NT2/D1 (cell line): ENCODE measurements around the gene PTH2R.
"Not testable (repeated sequence)": the region's sequence is repeated elsewhere in the genome, so short reads cannot be mapped to it uniquely, and the experiment has no call there.

ENCODE experiments used
- DNase-seq: peaks from one replicate; pipeline ENCODE4 v3.0.0-alpha.2; 2011; ENCODE audit warnings: low read depth, low spot score
- H3K27me3 ChIP-seq: 2 replicates; pipeline ENCODE4 v1.6.0; 2011; ENCODE audit warnings: mild to moderate bottlenecking; ENCODE audit not compliant: insufficient read length, insufficient read depth
- H3K36me3 ChIP-seq: 2 replicates; pipeline ENCODE4 v1.6.1; 2011; ENCODE audit warnings: mild to moderate bottlenecking, low read length, mixed read lengths; ENCODE audit not compliant: insufficient read depth, insufficient read length
- H3K4me1 ChIP-seq: 2 replicates; pipeline ENCODE4 v1.5.1; 2011; ENCODE audit not compliant: insufficient read depth, insufficient read length
- H3K4me3 ChIP-seq: 2 replicates; pipeline ENCODE4 v1.5.1; 2011; ENCODE audit warnings: low read depth; ENCODE audit not compliant: insufficient read length
- H3K9ac ChIP-seq: 2 replicates; pipeline ENCODE4 v1.6.0; 2011; ENCODE audit warnings: low read depth; ENCODE audit not compliant: insufficient read length
- H3K9me3 ChIP-seq: 2 replicates; pipeline ENCODE4 v1.5.1; 2011; ENCODE audit warnings: mild to moderate bottlenecking, low read length; ENCODE audit not compliant: insufficient read depth
- SUZ12 ChIP-seq: IDR thresholded peaks from 2 replicates; pipeline ENCODE4 v1.6.1; 2011; ENCODE audit not compliant: insufficient read length, insufficient read depth; ENCODE audit errors: extremely low read depth
- YY1 ChIP-seq: IDR thresholded peaks from 2 replicates; pipeline ENCODE4 v1.6.1; 2011; ENCODE audit not compliant: insufficient read length, insufficient read depth
- ZNF274 ChIP-seq: IDR thresholded peaks from 2 replicates; pipeline ENCODE4 v1.6.1; 2011; ENCODE audit warnings: mild to moderate bottlenecking, low read depth, low read length

Gene PTH2R

GRCh38 chr2:208375491-208376068 lies 31.0 kb upstream of the PTH2R start:
- no peak for DNase-seq
- no peak for TF ChIP-seq YY1
- no peak for TF ChIP-seq SUZ12
- TF ChIP-seq ZNF274, result no peak
- no peaks in the 10 kb centered on the region; the same call in 1 of the 2 replicates for H3K9me3 ChIP-seq
- no peak overlapping the region for H3K4me3 ChIP-seq
- H3K36me3 ChIP-seq, result no peaks in the 10 kb centered on the region
- no peaks in the 10 kb centered on the region for H3K27me3 ChIP-seq
- H3K9ac ChIP-seq, result no peak overlapping the region
- H3K4me1 ChIP-seq, result no peaks in the 10 kb centered on the region

GRCh38 chr2:208377344-208377860 lies 29.2 kb upstream of the PTH2R start:
- H3K9ac ChIP-seq, H3K4me1 ChIP-seq, H3K27me3 ChIP-seq, DNase-seq, H3K9me3 ChIP-seq, H3K4me3 ChIP-seq, H3K36me3 ChIP-seq: not testable (repeated sequence)

- no peaks in the 10 kb centered on the region for H3K4me1 ChIP-seq
- TF ChIP-seq SUZ12 (no peak), YY1 (no peak), ZNF274 (no peak)
- H3K27me3 ChIP-seq, result no peaks in the 10 kb centered on the region
- no peaks in the 10 kb centered on the region; the same call in 1 of the 2 replicates for H3K9me3 ChIP-seq
- H3K9ac ChIP-seq, result no peak overlapping the region
- no peak for DNase-seq
- H3K36me3 ChIP-seq, result no peaks in the 10 kb centered on the region
- no peak overlapping the region for H3K4me3 ChIP-seq
Measured at GRCh38 chr2:208379192-208379591, 27.4 kb upstream of the PTH2R start.

GRCh38 chr2:208384637-208385036 lies 22.0 kb upstream of the PTH2R start:
- no peak overlapping the region for H3K4me3 ChIP-seq
- no peak for TF ChIP-seq SUZ12
- no peak for TF ChIP-seq YY1
- no peak for TF ChIP-seq ZNF274

GRCh38 chr2:208386541-208386940 lies 20.1 kb upstream of the PTH2R start:
- DNase-seq, result no peak
- TF ChIP-seq ZNF274 (no peak), SUZ12 (no peak), YY1 (no peak)
- no peaks in the 10 kb centered on the region for H3K4me1 ChIP-seq
- no peaks in the 10 kb centered on the region for H3K9me3 ChIP-seq
- H3K4me3 ChIP-seq, result no peak overlapping the region
- no peaks in the 10 kb centered on the region for H3K36me3 ChIP-seq
- H3K27me3 ChIP-seq, result no peaks in the 10 kb centered on the region
- no peak overlapping the region for H3K9ac ChIP-seq

More at GRCh38 chr2:208384637-208385036, 22.0 kb upstream of the PTH2R start:
- DNase-seq, result no peak
- Histone ChIP-seq H3K4me1 (no peaks in the 10 kb centered on the region), H3K9ac (no peak overlapping the region), H3K36me3 (no peaks in the 10 kb centered on the region), H3K27me3 (no peaks in the 10 kb centered on the region), H3K9me3 (no peaks in the 10 kb centered on the region)

- Histone ChIP-seq H3K36me3 (no peaks in the 10 kb centered on the region), H3K4me3 (no peak overlapping the region), H3K9ac (no peak overlapping the region), H3K9me3 (peaks cover 26% of the 10 kb centered on the region), H3K4me1 (no peaks in the 10 kb centered on the region), H3K27me3 (no peaks in the 10 kb centered on the region)
- TF ChIP-seq ZNF274 (no peak), YY1 (no peak), SUZ12 (no peak)
- no peak for DNase-seq
Measured at GRCh38 chr2:208389940-208390339, 16.7 kb upstream of the PTH2R start.

GRCh38 chr2:208392300-208392699 lies 14.3 kb upstream of the PTH2R start:
- Histone ChIP-seq H3K36me3 (no peaks in the 10 kb centered on the region), H3K27me3 (no peaks in the 10 kb centered on the region), H3K4me1 (no peaks in the 10 kb centered on the region), H3K9ac (no peak overlapping the region), H3K9me3 (peaks cover 26% of the 10 kb centered on the region), H3K4me3 (no peak overlapping the region)
- TF ChIP-seq YY1, result no peak
- TF ChIP-seq ZNF274, result no peak
- no peak for TF ChIP-seq SUZ12
- DNase-seq, result no peak

- DNase-seq, H3K9ac ChIP-seq, H3K4me1 ChIP-seq, H3K27me3 ChIP-seq, H3K4me3 ChIP-seq, H3K36me3 ChIP-seq: not testable (repeated sequence)
- peaks cover 26% of the 10 kb centered on the region for H3K9me3 ChIP-seq
Measured at GRCh38 chr2:208396796-208397195, 9.8 kb upstream of the PTH2R start.
